HG03565 (cell line): Measurements from ENCODE around the gene VSIG10L2.
"Not testable (repeated sequence)": the region's sequence is repeated elsewhere in the genome, so short reads cannot be mapped to it uniquely, and the experiment has no call there.

Source experiments
- ATAC-seq: cut with Tn5 transposase; IDR thresholded peaks from one replicate; pipeline ENCODE4 v1.9.1; 2021; ENCODE audit warnings: mild to moderate bottlenecking, moderate library complexity; ENCODE audit not compliant: unreplicated experiment

The VSIG10L2 gene

DNA sequence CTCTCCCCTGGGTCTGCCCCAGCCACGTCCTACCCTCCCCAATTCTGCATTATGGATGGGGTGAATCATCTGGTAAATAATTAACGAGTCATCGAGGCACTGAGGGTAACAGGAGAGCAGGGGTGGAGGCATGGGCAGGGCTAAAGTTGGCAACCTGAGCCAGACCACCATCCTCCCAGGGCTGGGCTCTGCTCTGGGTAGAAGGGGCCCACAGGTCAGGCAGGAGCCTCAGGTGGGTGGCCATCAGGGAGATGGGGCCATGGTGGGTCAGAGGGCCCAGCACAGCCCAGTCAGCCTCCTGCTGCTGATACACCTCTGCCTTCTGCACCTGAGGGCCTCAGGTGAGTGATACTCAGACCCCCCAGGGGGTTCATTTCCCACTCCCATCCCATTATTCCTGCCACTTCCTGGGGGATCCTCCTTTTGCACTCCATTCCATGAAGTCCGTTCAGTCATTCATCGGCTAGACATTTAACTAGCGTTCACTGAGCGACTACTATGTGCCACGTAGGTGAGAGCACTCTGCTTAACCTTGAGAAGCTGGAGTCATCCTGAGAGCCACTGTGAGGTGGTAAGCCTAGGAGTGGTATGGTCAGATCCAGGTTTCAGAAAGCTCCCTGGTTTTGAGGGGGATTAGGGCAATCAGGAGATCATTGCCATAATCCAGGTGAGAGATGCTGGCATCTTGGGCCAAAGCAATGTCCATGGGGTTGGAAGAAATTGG, at the start of gene VSIG10L2:
Gene VSIG10L2, plus strand, starts transcription at position 248 of the 724 bp plus-strand sequence. Its CDS starts 12 bp downstream, at position 260.
- ATAC-seq = no peak

DNA sequence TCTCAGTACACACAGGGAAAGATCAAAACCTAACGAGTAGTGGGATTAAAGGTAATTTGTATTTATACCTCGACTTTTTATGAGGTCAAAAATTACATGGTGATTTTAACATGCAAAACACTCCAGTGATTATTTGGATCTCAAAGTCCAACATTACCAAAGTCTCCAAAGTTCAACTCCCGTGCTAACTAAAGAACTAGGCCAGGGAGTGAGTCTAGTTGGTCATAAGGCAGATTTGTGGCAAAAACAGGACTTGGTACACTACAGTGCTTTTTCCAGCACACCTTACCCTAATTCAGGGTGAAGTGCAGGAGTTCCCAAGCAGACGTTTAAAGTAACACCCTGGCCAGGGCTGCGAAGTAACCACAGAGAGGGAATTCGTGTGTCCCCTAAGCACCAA, 44.0 kb upstream of the VSIG10L2 start:
- no peak for ATAC-seq

DNA sequence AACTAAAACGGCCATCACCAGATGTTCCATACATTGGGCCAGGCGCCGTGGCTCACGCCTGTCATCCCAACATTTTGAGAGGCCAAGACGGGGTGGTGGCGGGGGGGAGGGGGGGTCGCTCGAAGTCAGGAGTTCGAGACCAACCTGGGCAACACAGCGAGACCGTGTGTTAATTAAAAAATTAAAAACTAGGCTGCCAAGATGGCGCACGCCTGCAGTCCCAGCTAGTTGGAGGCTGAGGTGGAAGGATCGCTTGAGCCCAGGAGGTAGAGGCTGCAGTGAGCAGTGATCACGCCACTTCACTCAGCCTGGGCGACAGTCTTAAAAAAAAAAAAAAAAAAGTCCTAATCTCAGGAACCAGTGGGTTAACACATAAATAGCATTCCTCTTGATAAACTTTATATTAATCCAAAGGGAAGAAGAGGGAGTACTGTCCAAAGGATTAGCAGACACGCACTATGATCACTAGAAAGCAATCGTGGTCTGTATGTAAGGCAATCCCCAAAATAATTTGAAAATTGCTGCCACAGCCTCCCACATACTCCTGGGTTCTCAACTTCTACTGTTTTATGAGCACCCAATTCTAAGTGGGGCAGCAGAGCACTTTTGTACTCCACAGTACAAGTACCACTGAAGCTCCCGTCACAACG, 43.4 kb upstream of the VSIG10L2 start:
- ATAC-seq = no peak

DNA sequence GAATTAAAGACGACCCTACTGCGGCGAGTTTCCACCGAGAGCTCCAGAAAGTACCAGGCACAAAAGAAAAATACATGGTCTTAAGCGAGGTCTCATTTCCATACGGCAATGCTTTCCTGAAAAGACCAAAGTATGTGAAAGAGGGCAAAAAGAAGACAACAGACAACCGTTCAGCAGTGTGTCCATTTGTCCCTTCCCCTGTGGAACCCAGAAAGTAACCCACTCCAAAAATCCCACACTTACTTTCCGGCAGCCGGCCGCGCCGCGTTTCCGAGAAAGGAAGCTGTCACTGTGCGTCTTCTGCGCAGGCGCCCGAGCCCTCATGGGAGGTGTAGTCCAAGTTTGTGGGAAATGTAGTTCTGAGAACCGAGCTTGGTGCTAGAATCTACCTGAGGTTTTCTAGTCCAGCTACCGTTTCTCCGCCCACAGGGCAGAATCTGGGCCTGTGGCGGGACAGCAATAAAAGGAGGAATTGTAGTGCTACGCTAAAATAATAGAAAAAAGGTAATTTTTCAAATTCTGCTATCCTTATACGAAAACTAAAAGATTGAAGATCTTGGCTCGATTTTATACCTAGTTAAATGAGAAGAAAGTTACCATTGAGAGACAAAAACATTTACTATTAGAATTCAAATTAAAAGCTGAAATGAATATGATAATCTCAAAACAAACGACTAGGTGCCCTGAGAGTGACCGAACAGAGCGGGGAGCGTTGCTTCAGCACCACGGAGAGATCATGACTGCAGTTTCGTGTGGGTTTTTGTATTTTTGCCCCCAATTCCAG, 42.7 kb upstream of the VSIG10L2 start, which contains the start of gene PUS3:
Gene PUS3, minus strand, starts transcription at position 280 of the 784 bp plus-strand sequence. CDS start 6,922 bp downstream, outside the sequence.
- peak; percentile 98 for ATAC-seq

DNA sequence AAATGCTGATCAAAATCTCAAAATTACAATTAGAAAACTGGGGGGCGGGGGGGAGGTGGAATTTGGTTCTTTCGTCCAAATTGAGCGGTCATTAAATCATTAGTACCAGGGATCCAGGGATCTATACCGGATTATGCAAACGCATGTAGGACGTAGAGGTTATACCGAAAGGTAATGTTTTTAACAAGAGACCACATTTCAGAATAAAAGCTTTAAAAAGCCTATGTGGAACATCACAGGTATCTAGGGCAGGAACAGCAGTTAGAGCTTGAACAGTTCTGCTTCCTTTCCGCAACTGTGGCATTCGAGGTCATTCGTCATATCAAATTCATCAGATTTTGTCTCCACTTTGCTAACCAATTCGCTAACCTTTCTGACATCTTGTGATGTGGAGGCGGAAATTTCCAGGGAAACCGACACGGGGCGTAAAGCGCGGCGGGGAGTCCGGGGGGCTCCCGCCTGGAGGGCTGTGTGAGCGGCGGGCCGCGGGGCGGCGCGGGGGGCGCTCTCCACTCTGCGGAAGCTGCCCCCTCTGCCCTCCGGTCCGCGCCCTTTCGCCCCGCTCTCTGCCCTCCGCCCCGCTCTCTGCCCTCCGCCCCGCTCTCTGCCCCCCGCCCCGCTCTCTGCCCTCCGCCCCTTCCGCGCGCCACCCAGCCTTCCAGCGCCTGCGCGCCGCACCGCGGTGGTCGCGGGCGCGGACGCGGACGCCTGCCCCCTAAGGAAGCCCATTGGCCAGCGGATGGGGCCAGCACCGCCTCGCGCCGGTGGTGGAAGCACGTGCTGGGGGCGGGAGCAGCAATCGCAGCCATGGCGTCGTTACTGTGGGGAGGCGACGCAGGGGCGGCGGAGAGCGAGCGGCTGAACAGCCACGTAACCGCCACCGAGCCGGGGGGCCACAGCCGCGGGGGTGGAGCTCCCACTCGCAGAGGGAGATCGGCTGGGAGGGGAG, 41.9 kb upstream of the VSIG10L2 start, which contains the start of gene DDX25:
Gene DDX25, plus strand, starts transcription at position 798 of the 949 bp plus-strand sequence. Its CDS starts 10 bp downstream, at position 808.
- no peak for ATAC-seq

DNA sequence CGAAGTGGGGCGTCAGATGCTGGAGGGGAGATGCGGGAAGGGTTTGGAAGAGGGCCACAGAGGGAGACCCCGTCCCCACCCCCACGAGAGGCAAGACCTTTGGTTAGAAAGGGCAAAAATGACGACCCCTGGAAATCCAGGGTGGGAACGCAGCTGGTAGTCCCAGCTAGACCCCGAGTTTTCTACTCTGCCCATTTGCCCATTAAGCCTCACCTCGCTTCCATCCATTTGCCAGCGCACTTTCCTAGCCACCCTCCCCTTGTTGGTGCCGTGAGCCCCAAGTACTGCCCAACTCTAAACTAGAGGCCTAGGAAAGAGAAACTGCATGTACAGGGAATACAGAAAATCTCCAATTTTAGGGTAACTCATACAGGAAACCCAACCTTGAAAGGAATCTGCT, 41.2 kb upstream of the VSIG10L2 start:
- no peak for ATAC-seq

DNA sequence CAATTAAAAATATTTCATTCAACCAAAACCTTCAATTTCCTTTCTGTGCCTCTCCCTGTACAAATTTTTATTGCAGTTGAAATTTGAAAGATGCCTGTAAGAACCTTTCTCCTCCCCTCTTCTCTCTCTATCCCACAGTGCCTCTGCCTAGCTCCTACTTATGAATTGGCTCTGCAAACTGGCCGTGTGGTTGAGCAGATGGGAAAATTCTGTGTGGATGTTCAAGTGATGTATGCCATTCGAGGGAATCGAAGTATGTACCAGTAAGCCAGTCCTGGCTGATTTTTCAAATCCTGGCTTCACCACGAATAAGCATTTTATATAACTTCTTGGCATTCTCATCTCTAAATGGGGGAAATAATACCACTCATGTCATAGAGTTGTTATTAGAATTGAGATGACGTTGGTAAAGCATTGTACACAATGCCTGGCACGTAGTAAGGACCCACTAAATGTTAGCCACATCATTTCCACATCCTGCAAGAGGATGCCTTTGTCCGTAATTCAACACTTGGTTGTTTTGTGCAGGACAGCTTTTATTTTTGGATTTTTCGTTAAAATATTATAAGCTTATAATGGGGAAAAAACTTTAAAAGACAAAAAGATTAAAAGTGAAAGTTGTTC, 35.5 kb upstream of the VSIG10L2 start:
- ATAC-seq = no peak

DNA sequence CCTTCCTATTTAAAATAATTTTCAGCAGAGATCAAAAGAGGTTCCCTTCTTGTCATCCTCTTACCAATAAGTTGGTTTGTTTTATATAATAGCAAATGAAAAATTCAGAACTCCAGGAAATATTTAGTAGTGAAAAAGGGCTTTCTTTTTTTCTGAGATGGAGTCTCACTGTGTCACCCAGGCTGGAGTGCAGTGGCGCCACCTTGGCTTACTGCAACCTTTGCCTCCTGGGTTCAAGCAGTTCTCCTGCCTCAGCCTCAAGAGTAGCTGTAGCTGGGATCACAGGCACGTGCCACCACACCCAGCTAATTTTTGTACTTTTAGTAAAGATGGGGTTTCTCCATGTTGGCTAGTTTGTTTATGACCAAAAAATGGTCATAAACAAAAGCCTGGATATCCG, 31.2 kb upstream of the VSIG10L2 start:
- not testable (repeated sequence) for ATAC-seq

DNA sequence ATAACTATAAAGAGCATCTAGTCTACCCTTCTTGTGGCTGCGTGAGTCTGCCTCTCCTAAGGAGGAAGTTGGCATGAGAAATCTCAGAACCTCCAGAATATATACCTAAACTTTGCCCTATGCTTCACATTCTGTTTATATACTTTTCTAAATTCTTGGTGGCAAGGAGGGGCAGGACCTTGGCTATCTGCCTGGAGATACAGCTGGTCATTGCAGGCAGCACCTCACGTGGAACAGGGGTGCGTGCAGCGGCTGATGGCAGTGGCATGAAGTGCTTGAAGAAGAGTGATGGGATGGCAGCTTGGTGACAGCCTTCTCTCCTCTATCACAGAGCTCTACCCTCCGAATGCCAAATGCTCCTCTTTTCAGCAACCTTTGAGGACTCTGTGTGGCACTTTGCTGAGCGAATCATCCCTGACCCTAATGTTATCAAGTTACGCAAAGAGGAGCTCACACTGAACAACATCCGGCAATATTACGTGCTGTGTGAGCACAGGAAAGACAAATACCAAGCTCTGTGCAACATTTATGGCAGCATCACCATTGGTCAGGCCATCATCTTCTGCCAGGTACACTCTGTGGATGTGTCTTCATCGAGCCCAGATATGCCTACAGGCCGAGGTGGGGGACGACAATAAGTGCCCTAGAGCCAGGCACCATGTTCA, 29.0 kb upstream of the VSIG10L2 start:
- ATAC-seq = no peak

DNA sequence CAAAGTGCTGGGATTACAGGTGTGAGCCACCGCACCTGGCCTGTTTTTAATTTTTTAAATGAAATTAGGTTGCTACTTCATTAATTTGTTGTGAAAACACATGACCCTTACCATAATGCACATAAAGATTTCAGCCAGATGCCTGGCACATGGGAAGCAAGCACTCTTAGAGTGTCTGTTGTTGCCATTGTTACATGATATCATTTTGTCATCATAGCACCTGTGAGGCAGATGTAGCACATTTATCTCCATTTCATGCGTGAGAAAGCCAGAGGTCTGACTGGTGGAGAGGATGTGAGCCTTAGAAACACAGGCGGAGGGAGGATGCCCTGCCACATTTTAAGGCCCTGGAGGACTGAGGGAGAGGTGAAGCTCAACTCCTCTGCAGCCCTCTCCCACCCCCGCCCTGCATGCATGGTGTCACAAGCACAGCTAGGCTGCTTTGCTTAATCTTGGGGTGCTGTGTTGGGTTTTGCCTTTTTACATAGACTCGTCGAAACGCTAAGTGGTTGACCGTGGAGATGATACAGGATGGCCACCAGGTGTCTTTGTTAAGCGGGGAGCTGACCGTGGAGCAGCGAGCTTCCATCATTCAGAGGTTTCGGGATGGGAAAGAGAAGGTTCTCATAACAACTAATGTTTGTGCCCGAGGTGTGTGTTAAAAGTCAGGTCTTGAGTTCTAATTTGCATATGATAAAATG, 27.6 kb upstream of the VSIG10L2 start:
- ATAC-seq = no peak

DNA sequence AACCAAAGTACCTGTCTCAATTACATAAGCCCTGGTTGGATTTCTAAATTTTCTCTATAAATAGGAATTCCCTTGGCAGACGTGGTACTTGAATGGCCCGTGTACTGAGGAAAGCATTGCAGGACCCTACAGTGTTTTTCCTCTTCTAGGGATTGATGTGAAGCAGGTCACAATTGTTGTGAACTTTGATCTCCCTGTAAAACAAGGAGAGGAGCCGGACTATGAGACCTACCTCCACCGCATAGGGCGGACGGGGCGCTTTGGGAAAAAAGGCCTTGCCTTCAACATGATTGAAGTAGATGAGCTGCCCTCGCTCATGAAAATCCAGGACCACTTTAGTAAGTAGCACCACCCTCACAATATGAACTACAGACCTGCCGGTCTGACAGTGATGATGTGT, 24.8 kb upstream of the VSIG10L2 start:
- ATAC-seq = no peak

DNA sequence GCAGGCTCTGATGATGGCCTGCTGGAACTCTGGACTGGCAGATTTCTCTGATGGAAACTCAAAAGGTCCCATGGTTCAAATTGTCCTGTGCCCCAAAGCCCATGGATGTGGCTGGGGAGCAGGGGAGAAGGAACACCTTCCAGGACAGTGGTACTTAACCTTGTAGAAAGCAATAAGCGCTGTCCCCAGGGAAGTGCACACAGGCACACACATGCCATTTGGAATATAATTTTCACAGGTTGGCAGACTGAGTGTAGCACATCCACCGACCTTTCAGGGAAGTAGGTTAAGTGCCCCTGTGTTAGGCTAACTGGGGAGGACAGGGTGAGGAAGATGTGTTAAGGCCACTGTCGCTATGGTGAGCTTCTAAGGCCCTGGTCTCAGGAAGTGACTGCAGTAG, 23.7 kb upstream of the VSIG10L2 start:
- no peak for ATAC-seq

DNA sequence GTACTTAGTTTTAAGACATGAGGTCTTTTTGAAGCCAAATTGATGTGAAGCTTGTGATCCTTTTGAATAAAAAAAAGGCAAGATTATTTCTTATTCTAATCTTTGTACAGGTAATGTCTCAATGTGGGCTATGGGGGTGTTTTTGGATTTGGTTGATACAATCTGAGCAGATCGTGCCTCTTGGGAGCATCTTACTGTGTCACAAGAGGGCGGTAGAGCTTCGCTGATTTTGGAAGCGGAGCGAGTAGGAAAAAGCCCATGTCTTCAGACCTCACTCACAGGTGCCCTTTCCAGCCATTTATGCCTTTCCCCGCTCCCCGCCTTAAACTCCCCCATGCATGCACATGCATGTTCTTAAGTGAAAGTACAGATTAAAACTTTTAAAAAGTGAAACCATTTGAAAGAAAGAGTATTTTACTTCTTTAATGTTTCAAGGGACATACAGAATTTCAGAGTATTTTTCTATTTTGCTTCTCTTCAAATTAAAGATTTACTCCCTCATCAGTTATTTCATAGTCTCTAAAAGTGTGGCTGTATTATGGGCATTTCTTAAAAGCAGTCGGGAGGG, 22.7 kb upstream of the VSIG10L2 start:
- peak; percentile 64 for ATAC-seq

DNA sequence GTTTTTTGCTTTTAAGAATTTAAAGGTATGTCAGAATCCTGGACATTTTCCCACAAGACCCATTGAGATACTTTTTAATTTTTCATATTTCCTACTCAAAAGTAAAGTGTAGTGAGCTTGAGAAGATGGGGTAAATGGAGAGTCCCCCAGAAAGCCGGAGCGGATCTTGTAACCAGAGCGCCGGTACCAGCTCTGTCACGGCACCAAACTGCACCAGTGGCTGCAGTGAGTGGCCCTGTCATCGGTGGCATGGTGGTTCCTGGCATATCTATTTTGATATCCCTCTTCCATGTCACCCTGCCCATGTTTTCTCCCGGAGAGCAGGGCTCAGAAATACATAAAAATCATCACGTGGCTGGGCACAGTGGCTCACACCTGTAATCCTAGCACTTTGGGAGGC, 22.2 kb upstream of the VSIG10L2 start:
- no peak for ATAC-seq

DNA sequence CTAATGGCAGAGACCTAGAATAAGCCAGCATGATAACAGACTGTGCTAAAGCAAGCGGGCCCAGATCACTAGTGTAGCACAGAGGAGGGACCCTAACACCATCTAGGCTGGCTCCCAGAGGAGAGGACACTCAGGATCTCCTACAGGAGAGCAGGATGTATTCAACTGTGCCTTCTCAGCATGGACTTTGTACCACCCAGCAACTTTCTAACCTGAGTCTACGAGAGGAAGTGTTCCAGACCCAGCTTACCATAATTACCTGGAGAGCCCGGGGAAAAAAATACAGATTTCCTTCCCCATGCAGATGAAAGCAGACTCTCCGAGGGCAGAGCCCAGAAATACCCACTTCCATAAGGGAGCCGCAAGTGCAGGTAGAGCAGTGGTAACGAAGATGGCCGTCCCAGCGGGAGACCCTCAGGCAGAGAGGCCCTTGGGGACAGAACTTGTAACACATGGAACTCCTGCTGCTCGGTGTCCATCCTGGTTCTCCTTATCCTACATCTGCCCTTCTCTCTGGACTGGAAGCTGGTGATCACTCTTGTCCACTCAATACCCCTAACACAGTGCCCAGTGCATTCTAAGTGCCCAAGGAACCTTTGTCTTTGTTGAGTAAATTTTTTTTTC, 21.3 kb upstream of the VSIG10L2 start:
- ATAC-seq = no peak

DNA sequence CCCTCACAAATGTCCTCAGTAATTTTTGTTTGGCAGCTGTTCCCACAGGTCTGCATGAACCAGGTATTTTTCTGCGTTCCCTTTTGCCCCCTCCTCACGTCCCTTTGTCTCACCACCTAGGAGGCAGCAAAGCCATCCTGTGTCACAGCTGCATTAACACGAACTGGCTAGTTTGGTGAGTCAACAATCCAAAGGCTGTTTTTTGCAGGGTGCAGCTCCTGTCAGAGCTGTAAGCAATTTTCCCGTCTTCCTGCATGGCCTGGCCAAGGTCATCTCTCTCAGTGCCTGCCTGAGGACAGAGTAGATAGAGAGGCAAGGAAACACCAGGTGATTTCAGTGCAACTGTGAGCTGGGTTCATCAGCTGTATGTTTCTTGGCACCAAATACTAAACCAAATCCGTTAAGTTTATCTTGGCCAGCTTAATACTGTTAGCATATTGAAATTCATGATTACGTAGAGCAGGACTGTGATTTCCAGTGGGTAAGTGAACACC, 20.6 kb upstream of the VSIG10L2 start:
- ATAC-seq = no peak

DNA sequence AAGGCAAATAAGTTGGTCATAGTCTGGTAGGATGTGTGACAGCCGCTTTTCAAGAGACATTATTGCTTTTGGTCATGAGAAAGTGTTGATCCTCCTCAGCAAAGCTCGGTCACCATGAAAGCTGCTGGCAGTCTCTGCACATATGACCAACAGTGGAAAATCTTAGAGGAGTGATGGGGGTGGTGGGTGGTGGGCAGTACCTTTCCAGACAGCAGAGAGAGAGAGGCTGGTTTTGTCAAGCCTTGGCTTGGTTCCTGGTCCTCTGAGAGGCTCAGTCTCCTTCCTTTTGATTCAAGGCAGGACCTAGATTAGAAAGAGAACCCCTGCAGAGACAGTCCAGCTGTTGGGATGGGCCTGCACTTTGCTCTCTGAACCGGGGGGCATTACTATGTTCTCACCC, 20.0 kb upstream of the VSIG10L2 start:
- ATAC-seq = no peak

DNA sequence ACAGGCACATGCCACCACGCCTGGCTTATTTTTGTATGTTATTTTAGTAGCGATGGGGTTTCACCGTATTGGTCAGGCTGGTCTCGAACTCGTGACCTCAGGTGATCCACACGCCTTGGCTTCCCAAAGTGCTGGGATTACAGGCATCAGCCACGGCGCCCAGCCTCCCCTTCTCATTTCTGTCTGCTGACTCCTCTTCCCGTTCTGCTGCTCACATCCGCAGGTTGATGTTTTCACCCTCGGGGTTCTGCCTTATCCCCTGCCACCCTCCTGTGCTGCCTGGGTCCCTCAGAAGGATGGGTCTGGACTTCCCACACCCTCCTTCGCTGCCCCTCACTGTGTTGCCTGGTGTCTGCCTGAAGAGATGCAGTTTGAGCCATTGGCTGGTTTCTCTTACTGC, 19.2 kb upstream of the VSIG10L2 start:
- ATAC-seq = no peak
